ENCODE data around the gene NR0B2.

GRCh38 chr1:26900815-26901511 lies 12.8 kb downstream of the NR0B2 start:
- TF ChIP-seq CTCF (IDR thresholded peaks at IDR 0.05; ENCODE audit: insufficient read depth, low read depth, low read length), result no peak
- no peak for TF ChIP-seq EZH2 (IDR thresholded peaks at IDR 0.05; ENCODE audit: insufficient read depth, low read length)

All from astrocyte (in vitro differentiated cells and primary cell).